Measurements from ENCODE around the gene FAP. TPM values are rescaled to one million over a fixed set of nuclear protein-coding genes. Genes with fewer than 3 reads are reported as not detected.

Gene FAP
- total RNA-seq, 4 donors from 2014 or later: 1.9 to 2.6 (median 2.3) TPM; not detected in 1

DNA sequence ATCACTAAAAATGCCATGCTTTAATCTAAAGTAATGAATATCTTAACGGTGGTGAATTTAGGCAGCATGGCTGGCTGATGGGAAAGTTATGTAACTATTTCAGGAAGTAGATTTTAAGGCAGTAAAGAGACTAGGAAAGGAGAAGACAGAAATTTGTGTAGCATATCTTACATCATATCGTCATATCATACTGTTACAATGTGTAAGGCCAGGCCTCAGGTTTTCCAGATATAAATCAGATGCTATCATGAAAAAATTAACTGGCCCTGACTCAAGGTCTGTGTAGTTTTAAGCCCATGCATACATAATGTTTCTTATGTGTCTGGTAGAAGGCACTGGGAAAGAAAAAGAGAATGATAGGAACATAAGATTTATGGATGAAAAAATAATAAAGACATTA, 8.9 kb upstream of the FAP start:
- Histone ChIP-seq H3K4me3 (no peak overlapping the region), H3K27me3 (no peaks in the 10 kb centered on the region), H3K36me3 (no peaks in the 10 kb centered on the region), H3K4me1 (no peaks in the 10 kb centered on the region), H3K9me3 (no peaks in the 10 kb centered on the region), H3K27ac (no peak overlapping the region)
- no peak for DNase-seq
- no peak for TF ChIP-seq POLR2A (IDR thresholded peaks at IDR 0.05)
- TF ChIP-seq, protein P1, sequence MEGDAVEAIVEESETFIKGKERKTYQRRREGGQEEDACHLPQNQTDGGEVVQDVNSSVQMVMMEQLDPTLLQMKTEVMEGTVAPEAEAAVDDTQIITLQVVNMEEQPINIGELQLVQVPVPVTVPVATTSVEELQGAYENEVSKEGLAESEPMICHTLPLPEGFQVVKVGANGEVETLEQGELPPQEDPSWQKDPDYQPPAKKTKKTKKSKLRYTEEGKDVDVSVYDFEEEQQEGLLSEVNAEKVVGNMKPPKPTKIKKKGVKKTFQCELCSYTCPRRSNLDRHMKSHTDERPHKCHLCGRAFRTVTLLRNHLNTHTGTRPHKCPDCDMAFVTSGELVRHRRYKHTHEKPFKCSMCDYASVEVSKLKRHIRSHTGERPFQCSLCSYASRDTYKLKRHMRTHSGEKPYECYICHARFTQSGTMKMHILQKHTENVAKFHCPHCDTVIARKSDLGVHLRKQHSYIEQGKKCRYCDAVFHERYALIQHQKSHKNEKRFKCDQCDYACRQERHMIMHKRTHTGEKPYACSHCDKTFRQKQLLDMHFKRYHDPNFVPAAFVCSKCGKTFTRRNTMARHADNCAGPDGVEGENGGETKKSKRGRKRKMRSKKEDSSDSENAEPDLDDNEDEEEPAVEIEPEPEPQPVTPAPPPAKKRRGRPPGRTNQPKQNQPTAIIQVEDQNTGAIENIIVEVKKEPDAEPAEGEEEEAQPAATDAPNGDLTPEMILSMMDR (IDR thresholded peaks at IDR 0.05): no peak

DNA sequence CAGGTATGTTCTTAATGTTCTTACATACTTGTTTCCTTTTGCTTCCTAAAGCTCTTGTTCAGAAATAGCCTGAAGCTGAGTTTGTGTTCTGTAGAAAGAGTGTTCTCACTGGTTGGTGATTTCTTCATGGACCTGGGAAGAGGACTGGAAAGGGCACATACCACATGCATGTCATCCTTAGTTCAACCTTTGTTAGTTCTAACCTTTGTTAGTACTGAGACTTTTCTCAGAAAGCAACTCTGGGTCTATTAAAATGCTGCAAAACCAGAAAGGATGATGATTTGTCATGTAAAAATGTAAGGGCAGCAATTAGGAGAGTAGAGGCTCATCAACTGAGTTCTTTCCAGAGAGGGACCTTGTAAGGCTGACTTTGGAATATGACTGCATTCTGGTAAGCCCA, 2.5 kb upstream of the FAP start:
- Histone ChIP-seq H3K27ac (no peak overlapping the region), H3K36me3 (no peaks in the 10 kb centered on the region), H3K9me3 (no peaks in the 10 kb centered on the region), H3K27me3 (no peaks in the 10 kb centered on the region), H3K4me1 (no peaks in the 10 kb centered on the region), H3K4me3 (no peak overlapping the region)
- DNase-seq: no peak
- no peak for TF ChIP-seq POLR2A (IDR thresholded peaks at IDR 0.05)
- TF ChIP-seq, protein P1 (IDR thresholded peaks at IDR 0.05): no peak

DNA sequence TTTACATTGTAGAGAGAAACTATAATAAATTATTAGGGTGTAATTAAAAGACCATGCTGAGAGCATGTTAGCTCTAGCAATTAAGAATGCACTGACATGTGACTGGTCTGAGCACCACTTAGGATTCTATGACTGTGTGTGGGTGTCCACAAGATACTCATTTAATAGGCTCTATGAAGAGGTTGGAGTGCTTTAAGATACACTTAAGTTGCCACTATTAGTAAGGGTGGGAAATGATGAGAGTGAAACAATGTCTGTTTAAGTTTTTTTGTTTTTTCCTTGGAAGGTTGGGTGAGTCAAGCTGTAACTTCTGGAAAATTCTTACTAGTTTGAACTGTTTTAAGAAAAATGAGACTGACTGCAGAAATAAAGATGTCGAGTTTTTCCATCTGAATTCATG, 1.8 kb upstream of the FAP start:
- H3K27me3 ChIP-seq: no peaks in the 10 kb centered on the region
- H3K9me3 ChIP-seq: no peaks in the 10 kb centered on the region
- H3K27ac ChIP-seq: peak overlapping the region in 1 of 4 donors; percentile 32
- no peak overlapping the region for H3K4me3 ChIP-seq
- no peak for DNase-seq
- no peaks in the 10 kb centered on the region for H3K36me3 ChIP-seq
- no peak for TF ChIP-seq POLR2A (IDR thresholded peaks at IDR 0.05)
- TF ChIP-seq, protein P1 (IDR thresholded peaks at IDR 0.05): no peak
- no peaks in the 10 kb centered on the region for H3K4me1 ChIP-seq

DNA sequence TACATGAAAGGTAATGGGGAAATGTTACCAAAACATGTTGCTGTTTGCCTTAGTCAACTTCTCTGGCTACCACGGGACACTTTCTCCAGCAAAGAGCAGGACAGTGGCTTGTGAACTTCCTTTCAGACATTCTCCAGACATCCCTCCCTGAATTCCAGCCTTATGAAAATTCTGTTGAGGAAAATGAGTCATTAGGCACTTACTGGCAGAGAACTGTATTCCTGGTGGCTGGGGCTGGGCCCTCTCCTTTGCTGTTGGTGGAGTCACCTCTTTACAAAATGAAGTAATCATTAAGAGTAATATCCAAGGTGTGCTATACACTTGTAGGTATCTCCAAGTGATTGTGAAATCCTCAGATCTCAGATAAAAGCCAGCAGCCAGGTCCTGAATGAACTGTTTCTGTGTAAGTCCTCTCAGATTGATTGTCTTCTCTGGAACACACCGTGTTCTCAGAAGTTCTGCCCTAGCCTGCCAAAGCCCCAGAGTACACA, 1.3 kb upstream of the FAP start:
- H3K4me1 ChIP-seq: no peaks in the 10 kb centered on the region
- TF ChIP-seq POLR2A (IDR thresholded peaks at IDR 0.05): no peak
- TF ChIP-seq, protein P1 (IDR thresholded peaks at IDR 0.05): no peak
- no peak overlapping the region for H3K4me3 ChIP-seq
- H3K27me3 ChIP-seq: no peaks in the 10 kb centered on the region
- H3K9me3 ChIP-seq: no peaks in the 10 kb centered on the region
- DNase-seq: no peak
- H3K36me3 ChIP-seq: no peaks in the 10 kb centered on the region
- peak overlapping the region in 1 of 4 donors; percentile 32 for H3K27ac ChIP-seq

DNA sequence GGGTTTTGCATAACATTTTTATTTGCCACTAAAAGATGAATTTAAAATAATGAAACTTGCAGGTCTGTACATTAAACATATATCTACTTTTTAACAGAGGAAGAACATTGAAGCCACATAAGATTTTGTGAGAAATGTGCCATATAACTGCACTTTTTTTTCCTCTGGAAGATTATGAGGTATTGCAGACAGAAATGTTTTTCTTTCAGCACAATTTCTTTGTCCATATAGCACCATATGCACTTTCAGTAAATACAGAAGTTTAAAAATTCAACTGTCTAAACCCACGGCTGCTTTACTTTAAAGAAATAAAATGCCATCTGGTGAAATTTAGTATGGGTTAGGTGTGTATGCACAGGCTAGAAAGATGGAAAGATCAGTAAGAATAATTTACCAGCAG, 470 bp upstream of the FAP start:
- H3K4me1 ChIP-seq: no peaks in the 10 kb centered on the region
- DNase-seq: no peak
- no peak overlapping the region for H3K4me3 ChIP-seq
- no peak for TF ChIP-seq POLR2A (IDR thresholded peaks at IDR 0.05)
- TF ChIP-seq, protein P1 (IDR thresholded peaks at IDR 0.05): no peak
- peak overlapping the region in 1 of 4 donors; percentile 32 for H3K27ac ChIP-seq
- no peaks in the 10 kb centered on the region for H3K27me3 ChIP-seq
- no peaks in the 10 kb centered on the region for H3K36me3 ChIP-seq
- H3K9me3 ChIP-seq: no peaks in the 10 kb centered on the region
